ENCODE results near the gene CALCOCO1.

- no peak for TF ChIP-seq ESRRA (CRISPR knock-in tag; IDR thresholded peaks at IDR 0.05; ENCODE audit: borderline replicate concordance)
- TF ChIP-seq, protein P1, sequence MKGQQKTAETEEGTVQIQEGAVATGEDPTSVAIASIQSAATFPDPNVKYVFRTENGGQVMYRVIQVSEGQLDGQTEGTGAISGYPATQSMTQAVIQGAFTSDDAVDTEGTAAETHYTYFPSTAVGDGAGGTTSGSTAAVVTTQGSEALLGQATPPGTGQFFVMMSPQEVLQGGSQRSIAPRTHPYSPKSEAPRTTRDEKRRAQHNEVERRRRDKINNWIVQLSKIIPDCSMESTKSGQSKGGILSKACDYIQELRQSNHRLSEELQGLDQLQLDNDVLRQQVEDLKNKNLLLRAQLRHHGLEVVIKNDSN (CRISPR knock-in tag; IDR thresholded peaks at IDR 0.05), result no peak
- TF ChIP-seq ZNF317 (CRISPR knock-in tag; IDR thresholded peaks at IDR 0.05; ENCODE audit: borderline replicate concordance, low read depth), result no peak
- no peak for TF ChIP-seq PREB (CRISPR knock-in tag; IDR thresholded peaks at IDR 0.05; ENCODE audit: borderline replicate concordance)
Observed at GRCh38 chr12:53758730-53759103, 31.5 kb upstream of the CALCOCO1 start.

Measured in WTC11 (cell line).